ENCODE measurements around the gene STXBP4.

DNA sequence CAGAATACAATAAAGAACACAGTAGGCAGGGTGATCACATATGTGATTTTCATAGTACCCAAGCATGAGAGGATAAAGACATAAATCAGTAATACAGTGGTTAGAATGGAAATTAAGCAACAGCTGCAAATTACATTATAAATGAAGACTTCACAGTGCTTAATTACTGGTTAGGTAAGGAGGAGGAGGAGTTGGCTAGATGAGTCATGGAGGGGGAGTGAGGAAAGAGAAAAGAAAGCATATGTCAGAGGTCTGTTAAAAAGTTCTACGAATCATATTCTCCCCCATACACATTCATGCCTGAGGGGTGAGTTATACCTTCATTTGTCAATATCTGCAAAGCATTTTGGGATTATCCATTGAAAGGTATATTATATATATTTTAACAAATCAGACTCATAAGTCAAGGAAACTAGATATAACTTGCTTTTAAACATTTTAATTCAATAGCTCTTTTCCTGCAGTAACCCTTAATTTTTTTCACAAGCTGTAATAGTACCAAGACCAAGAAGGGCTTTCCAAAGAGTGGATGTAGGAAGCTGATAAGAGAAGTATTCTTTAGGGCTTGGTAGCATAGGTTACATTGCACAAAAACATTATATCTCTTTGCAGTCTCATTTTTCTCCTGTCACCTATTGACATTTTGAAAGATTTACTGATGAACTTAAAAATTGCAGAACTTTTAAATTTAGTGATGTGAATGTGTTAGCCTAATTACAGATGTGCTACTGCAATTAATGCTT lies 99.3 kb downstream of the STXBP4 start:
- TF ChIP-seq, protein P1, sequence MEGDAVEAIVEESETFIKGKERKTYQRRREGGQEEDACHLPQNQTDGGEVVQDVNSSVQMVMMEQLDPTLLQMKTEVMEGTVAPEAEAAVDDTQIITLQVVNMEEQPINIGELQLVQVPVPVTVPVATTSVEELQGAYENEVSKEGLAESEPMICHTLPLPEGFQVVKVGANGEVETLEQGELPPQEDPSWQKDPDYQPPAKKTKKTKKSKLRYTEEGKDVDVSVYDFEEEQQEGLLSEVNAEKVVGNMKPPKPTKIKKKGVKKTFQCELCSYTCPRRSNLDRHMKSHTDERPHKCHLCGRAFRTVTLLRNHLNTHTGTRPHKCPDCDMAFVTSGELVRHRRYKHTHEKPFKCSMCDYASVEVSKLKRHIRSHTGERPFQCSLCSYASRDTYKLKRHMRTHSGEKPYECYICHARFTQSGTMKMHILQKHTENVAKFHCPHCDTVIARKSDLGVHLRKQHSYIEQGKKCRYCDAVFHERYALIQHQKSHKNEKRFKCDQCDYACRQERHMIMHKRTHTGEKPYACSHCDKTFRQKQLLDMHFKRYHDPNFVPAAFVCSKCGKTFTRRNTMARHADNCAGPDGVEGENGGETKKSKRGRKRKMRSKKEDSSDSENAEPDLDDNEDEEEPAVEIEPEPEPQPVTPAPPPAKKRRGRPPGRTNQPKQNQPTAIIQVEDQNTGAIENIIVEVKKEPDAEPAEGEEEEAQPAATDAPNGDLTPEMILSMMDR (IDR thresholded peaks at IDR 0.05; ENCODE audit: extremely low read depth in 1 of 2, insufficient read depth in 1 of 2, low read depth in 1 of 2, low read length in 2 of 2), result no peak
- no peak for TF ChIP-seq POLR2A (IDR thresholded peaks at IDR 0.05; ENCODE audit: low read depth, low read length)
- TF ChIP-seq JUN (IDR thresholded peaks at IDR 0.05; ENCODE audit: borderline replicate concordance, insufficient read depth, insufficient read length, low read depth), result no peak
- no peak for TF ChIP-seq POLR2AphosphoS5 (IDR thresholded peaks at IDR 0.05; ENCODE audit: insufficient read depth, low read depth, low read length)
